Stomach (tissue), 4 donors: Measurements from ENCODE around the gene MYCBPAP.

ENCODE experiments used
- EP300 ChIP-seq: sonication (generic); formaldehyde crosslinking; IDR thresholded peaks from one replicate; pipeline ENCODE4 v1.6.1; 2017; ENCODE audit warnings: antibody characterized with exemption
- POLR2A ChIP-seq, 4 donors: fragments of 450-650 bp; IDR thresholded peaks; one replicate each; pipeline ENCODE4 v1.6.1; 2016; ENCODE audit warnings: antibody characterized with exemption in 4 of 4, control low read depth in 2 of 4, mild to moderate bottlenecking in 1 of 4, moderate library complexity in 1 of 4
- TF ChIP-seq, protein P1 (sequence below), 7 experiments: fragments of 450-650 bp in 4 of 7; fragments of 200-600 bp in 3 of 7; sonication (generic) in 3 of 7; IDR thresholded peaks; one replicate each; pipeline ENCODE4 v1.5.1; 2016 to 2019; ENCODE audit warnings: antibody characterized with exemption in 7 of 7, control low read depth in 2 of 7, mild to moderate bottlenecking in 1 of 7

GRCh38 chr17:50524838-50525237 lies 16.6 kb downstream of the MYCBPAP start:
- TF ChIP-seq, protein P1, sequence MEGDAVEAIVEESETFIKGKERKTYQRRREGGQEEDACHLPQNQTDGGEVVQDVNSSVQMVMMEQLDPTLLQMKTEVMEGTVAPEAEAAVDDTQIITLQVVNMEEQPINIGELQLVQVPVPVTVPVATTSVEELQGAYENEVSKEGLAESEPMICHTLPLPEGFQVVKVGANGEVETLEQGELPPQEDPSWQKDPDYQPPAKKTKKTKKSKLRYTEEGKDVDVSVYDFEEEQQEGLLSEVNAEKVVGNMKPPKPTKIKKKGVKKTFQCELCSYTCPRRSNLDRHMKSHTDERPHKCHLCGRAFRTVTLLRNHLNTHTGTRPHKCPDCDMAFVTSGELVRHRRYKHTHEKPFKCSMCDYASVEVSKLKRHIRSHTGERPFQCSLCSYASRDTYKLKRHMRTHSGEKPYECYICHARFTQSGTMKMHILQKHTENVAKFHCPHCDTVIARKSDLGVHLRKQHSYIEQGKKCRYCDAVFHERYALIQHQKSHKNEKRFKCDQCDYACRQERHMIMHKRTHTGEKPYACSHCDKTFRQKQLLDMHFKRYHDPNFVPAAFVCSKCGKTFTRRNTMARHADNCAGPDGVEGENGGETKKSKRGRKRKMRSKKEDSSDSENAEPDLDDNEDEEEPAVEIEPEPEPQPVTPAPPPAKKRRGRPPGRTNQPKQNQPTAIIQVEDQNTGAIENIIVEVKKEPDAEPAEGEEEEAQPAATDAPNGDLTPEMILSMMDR (IDR thresholded peaks at IDR 0.05) = no peak
- TF ChIP-seq EP300 (no peak), POLR2A (IDR thresholded peaks at IDR 0.05) (no peak)
